ENCODE results near the gene CRIP2. TPM values are rescaled to one million over a fixed set of nuclear protein-coding genes. Genes with fewer than 3 reads are reported as not detected.
A peak's percentile ranks its signal among the peaks of the same experiment; 100 is the strongest.

CRIP2 gene
- total RNA-seq, 1 donor from 2014 or later = 38.3 TPM

GRCh38 chr14:105495101-105495989 lies 20.7 kb downstream of the CRIP2 start:
- Mint-ChIP-seq H3K27me3 (ENCODE audit: low read depth) (peaks cover 4% of the 10 kb centered on the region), H3K27ac (ENCODE audit: unreplicated experiment) (no peak overlapping the region), H3K36me3 (ENCODE audit: low read depth) (no peaks in the 10 kb centered on the region), H3K4me3 (no peak overlapping the region), H3K4me1 (peaks cover 15% of the 10 kb centered on the region), H3K9me3 (no peaks in the 10 kb centered on the region)
- DNase-seq (ENCODE audit: low read depth, low spot score) = no peak
- TF ChIP-seq CTCF (conservative IDR thresholded peaks at IDR 0.05) = no peak

GRCh38 chr14:105495990-105496830 lies 21.6 kb downstream of the CRIP2 start:
- no peaks in the 10 kb centered on the region for H3K9me3 Mint-ChIP-seq
- TF ChIP-seq CTCF (conservative IDR thresholded peaks at IDR 0.05) = no peak
- no peak for DNase-seq (ENCODE audit: low read depth, low spot score)
- H3K36me3 Mint-ChIP-seq (ENCODE audit: low read depth) = no peaks in the 10 kb centered on the region
- H3K4me1 Mint-ChIP-seq = peaks cover 16% of the 10 kb centered on the region
- no peaks in the 10 kb centered on the region for H3K27me3 Mint-ChIP-seq (ENCODE audit: low read depth)
- peak overlapping the region; percentile 35 for H3K27ac Mint-ChIP-seq (ENCODE audit: unreplicated experiment)
- no peak overlapping the region for H3K4me3 Mint-ChIP-seq

GRCh38 chr14:105496831-105497591 lies 22.4 kb downstream of the CRIP2 start:
- Mint-ChIP-seq H3K27me3 (ENCODE audit: low read depth) (no peaks in the 10 kb centered on the region), H3K9me3 (no peaks in the 10 kb centered on the region), H3K36me3 (ENCODE audit: low read depth) (no peaks in the 10 kb centered on the region), H3K27ac (ENCODE audit: unreplicated experiment) (no peak overlapping the region), H3K4me1 (peaks cover 16% of the 10 kb centered on the region), H3K4me3 (no peak overlapping the region)
- no peak for TF ChIP-seq CTCF (conservative IDR thresholded peaks at IDR 0.05)
- DNase-seq (ENCODE audit: low read depth, low spot score) = no peak

GRCh38 chr14:105497671-105498429 lies 23.2 kb downstream of the CRIP2 start:
- Mint-ChIP-seq H3K27ac (ENCODE audit: unreplicated experiment) (peak overlapping the region; percentile 62), H3K4me1 (peaks cover 16% of the 10 kb centered on the region), H3K4me3 (peak overlapping the region; percentile 27), H3K27me3 (ENCODE audit: low read depth) (peaks cover 4% of the 10 kb centered on the region), H3K9me3 (no peaks in the 10 kb centered on the region), H3K36me3 (ENCODE audit: low read depth) (no peaks in the 10 kb centered on the region)
- DNase-seq (ENCODE audit: low read depth, low spot score) = no peak
- TF ChIP-seq CTCF (conservative IDR thresholded peaks at IDR 0.05) = no peak
